PC-3 (cell line): ENCODE data around the gene MRFAP1.

Experiments
- EZH2 ChIP-seq: fragments of 300-600 bp; sonication (generic); IDR thresholded peaks from one replicate; pipeline ENCODE4 v1.6.1; 2017; ENCODE audit warnings: antibody characterized with exemption, mild to moderate bottlenecking, low read length; ENCODE audit not compliant: unreplicated experiment
- TF ChIP-seq, protein P1 (sequence below): fragments of 300-600 bp; sonication (generic); conservative IDR thresholded peaks from 2 replicates; pipeline ENCODE4 v1.5.1; 2017; ENCODE audit warnings: antibody characterized with exemption, low read depth, mild to moderate bottlenecking, low read length

DNA sequence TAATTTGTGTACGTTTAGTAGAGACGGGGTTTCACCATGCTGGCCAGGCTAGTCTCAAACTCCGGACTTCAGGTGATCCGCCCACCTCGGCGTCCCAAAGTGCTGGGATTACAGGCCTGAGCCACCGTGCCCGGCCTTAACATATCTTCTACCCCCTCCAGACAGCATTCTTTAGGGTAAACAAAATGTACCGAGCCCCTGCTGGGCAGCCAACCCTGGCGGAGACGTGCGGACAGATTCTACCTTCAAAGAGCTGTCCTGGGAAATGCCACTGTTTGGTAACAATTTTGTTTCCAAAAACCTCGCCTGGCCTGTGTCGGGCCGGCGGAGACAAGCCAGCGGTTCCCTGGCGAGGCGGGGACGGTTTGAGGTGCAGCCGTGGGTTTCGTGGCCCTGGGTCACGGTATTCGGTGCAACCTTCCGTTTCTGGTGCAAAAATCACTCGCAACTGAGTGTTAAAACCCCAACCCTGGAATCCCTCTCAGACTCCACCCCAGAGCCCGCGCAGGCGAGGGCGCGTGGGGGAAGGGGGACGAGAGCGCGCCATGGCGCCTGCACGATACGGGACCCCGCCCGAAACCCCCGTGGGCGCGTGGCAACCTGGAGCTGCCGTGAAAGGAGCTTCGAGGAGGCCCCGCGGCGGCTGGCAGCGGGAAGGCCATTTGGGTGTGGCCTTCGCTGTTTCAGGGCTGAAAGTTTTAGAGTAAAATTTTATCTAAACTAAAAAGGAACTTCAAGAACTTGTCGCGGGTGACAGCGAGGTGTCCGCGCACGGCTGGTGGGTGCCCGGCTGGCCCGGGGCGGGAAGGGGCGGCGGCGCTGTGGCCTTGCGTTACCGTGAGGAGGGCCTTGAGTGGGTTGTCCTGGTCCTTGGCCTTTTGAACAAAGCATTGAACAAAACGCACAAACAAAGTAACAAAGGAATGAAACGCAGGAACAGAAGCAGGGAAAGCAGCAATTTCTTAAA is 17.0 kb downstream of the MRFAP1 start:
- no peak for TF ChIP-seq EZH2
- TF ChIP-seq, protein P1, sequence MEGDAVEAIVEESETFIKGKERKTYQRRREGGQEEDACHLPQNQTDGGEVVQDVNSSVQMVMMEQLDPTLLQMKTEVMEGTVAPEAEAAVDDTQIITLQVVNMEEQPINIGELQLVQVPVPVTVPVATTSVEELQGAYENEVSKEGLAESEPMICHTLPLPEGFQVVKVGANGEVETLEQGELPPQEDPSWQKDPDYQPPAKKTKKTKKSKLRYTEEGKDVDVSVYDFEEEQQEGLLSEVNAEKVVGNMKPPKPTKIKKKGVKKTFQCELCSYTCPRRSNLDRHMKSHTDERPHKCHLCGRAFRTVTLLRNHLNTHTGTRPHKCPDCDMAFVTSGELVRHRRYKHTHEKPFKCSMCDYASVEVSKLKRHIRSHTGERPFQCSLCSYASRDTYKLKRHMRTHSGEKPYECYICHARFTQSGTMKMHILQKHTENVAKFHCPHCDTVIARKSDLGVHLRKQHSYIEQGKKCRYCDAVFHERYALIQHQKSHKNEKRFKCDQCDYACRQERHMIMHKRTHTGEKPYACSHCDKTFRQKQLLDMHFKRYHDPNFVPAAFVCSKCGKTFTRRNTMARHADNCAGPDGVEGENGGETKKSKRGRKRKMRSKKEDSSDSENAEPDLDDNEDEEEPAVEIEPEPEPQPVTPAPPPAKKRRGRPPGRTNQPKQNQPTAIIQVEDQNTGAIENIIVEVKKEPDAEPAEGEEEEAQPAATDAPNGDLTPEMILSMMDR, result no peak
